Stimulated activated naive CD8-positive, alpha-beta T cell treated with anti-CD3 and anti-CD28 coated beads, Interleukin-15, Interleukin-2, amounts not matched to agents 100 U/mL and 50 U/mL, for 24 hours (primary cell): ENCODE results near the gene LCTL.
"Not testable (repeated sequence)": the region's sequence is repeated elsewhere in the genome, so short reads cannot be mapped to it uniquely, and the experiment has no call there.

Experiments
- ATAC-seq: fragments of 150-1000 bp; cut with Tn5 transposase; one replicate; pipeline ENCODE4 v1.10.0; 2021
- DNase-seq: peaks from one replicate; pipeline ENCODE4 v3.0.0; 2021

The LCTL gene

DNA sequence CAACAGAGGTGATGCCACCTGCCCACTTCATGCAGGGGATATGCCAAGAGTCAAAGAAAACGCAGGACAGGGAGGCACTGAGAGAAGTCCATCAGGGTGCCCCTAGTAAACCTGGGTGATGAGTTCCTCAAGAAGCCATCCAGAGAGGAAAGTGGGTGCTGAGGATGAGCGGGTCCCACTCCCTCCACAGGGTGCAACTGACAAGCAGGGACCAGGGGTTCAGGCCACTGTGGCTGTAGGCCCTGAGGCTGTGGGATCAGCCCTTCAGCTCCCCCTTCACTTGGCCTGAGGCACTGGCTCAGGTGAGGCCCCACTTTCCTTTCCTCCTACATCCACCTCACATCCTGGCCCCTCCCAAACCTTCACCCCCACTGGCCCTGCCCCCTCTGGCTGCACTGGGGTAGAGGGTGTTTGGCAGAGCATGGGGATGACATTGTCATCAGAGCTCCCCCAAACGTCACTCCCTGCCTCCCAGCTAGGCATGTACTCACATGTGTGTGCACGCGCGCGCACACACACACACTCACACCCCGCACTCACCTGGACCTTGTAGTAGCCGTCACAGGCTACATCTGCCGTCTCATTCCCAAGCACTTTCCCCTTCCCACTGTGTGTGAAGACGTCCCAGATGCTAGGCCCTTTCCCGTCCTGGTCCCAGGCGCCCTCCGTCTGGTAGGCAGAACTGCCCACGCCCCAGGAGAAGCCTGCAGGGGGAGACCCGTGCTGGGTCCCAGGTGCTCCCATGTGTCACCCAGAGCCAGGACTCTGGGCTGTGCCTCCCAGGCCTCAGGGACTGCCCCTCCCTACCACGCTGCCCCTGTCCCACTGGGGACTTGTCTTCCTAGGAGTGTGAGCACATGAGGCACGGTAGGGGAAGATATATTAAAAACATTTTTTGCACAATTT is 1.4 kb downstream of the LCTL start:
- DNase-seq, result no peak
- ATAC-seq, result no peak

- ATAC-seq (no peak), DNase-seq (no peak)
These were observed 2.2 kb downstream of the LCTL start for GRCh38 chr15:66563566-66564110.

DNA sequence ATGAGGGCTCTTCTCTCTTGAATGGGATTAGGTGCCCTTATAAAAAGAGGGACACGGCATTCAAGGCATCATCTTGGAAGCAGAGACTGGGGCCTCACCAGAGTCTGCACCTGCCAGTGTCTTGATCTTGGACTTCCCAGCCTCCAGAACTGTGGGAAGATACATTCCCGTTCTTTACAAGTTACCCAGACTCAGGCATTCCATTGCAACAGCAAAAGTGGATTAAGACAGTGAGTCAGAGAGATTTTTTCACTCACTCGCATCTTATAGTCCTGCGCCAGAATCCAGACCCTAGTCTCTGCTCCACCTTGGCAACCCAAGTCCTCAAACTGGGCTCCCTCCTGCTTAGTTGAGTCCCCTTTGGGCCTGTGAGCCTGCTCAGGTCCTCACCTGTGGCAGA is 2.7 kb downstream of the LCTL start:
- no peak for DNase-seq
- no peak for ATAC-seq

- no peak for ATAC-seq
These were observed 4.8 kb downstream of the LCTL start for GRCh38 chr15:66560856-66561525.

GRCh38 chr15:66558271-66558670 is 7.5 kb downstream of the LCTL start:
- ATAC-seq, result no peak
- no peak for DNase-seq

More at GRCh38 chr15:66560856-66561525, 4.8 kb downstream of the LCTL start:
- DNase-seq, result no peak

GRCh38 chr15:66555685-66556084 is 10.1 kb downstream of the LCTL start:
- no peak for ATAC-seq
- DNase-seq, result no peak

DNA sequence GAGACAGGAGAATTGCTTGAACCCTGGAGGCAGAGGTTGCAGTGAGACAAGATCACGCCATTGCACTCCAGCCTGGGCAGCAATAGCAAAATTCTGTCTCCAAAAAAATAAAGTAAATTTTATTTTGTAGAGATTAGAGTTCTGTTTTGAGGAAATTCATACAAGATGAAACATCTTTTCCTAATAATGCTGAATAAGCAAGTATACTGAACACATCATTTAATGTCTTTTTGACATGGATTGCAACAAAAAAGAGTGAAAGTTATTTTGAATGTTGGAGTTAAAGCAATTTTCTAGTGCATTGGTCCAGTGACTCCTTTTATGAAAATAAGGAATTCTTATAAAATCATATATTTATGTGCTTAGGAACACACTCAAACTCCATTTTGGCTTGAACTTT is 20.5 kb downstream of the LCTL start:
- ATAC-seq, result no peak
- DNase-seq, result no peak

- ATAC-seq (no peak), DNase-seq (no peak)
These were observed 22.9 kb downstream of the LCTL start for GRCh38 chr15:66542896-66543295.

GRCh38 chr15:66535056-66535455 is 30.7 kb downstream of the LCTL start:
- ATAC-seq, result no peak
- no peak for DNase-seq

GRCh38 chr15:66524838-66525237 is 41.0 kb downstream of the LCTL start:
- ATAC-seq (no peak), DNase-seq (no peak)

- no peak for ATAC-seq
- no peak for DNase-seq
These were observed 41.9 kb downstream of the LCTL start for GRCh38 chr15:66523926-66524325.

DNA sequence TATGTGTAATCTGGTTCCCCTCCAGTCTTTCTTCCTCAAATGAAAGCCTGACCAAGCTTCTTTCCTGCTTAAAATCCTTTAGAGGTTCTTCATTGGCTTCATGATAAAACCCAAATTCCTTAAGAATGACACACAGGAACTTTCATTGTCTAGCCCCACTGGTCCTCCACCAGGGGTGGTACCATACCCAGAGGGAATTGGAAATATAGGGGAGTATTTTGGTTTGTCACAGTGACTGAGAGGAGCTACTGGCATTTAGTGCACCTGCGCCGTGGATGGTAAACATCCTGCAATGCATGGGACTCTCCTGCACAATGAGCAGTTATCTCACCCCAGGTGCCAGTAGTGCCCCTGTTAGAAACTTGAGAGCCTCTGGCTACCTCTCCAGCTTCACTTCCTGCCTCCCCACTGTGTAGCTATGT is 49.9 kb downstream of the LCTL start:
- ATAC-seq, result no peak
- DNase-seq, result no peak

GRCh38 chr15:66514586-66514985 is 51.2 kb downstream of the LCTL start:
- DNase-seq (no peak), ATAC-seq (no peak)

DNA sequence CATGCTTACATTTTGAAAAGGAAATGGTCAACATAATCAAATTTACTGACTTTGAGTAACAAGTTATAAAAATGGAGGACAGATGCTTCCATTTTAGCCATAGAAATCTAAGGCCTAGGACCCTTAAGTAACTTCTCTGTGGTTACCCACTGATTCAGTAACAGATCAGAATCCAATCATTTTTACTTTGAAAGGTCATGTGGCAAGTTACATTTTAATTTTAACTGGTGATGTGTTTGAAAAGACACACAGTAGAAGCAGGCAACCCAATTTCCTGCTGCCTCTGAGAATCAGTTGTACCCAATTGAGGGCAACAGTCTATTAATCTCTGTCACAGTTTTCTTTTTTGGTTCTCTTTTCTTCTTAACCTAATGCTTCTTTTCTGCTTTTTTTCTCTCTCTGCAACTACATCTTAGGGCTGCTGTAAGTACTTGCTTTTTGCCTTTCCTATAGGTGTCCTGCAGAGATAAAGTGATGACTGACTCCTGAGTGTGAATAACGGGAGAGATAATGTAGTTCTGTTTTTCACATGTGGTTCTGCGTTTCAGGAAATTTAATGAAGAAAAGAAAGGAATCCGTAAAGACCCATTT is 57.4 kb downstream of the LCTL start:
- no peak for DNase-seq
- ATAC-seq, result no peak

DNA sequence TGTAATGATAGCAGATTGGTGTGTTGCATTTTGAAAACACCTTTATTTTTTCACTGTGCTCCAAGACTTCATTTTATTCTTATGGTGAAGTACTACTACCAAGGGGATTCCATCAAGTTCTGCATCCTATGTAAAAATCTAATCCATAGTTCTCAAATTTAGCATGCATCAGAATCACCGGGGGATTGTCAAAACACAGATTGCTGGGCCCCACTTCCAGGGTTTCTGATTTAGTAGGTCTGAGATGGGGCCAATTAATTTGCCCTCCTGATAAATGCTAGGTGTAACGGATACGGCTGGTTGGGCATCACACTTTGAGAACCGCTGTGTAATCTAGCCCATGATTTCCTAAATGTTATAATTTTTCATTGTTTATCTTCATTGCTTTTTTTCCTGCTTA is 60.0 kb downstream of the LCTL start:
- DNase-seq (no peak), ATAC-seq (no peak)

DNA sequence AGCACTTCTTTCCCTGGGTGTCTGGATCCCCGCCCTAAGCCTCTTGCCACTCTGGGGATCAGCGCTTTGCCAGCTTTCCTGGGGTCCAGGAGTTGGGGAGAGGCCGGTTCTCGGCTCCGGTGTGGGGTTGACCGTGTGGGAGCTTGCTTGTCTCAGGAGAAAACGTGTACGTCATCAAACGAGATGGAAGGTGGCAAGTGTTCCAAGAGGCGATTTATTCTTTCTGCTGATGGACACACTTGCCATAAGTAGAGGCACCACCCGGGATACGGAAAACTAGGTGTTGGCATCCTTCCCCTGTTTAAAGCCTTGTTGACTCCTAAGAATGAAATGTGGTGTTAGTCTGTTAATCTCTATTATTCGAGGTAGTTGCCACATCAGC is 60.4 kb downstream of the LCTL start:
- DNase-seq, result no peak
- ATAC-seq, result no peak

DNA sequence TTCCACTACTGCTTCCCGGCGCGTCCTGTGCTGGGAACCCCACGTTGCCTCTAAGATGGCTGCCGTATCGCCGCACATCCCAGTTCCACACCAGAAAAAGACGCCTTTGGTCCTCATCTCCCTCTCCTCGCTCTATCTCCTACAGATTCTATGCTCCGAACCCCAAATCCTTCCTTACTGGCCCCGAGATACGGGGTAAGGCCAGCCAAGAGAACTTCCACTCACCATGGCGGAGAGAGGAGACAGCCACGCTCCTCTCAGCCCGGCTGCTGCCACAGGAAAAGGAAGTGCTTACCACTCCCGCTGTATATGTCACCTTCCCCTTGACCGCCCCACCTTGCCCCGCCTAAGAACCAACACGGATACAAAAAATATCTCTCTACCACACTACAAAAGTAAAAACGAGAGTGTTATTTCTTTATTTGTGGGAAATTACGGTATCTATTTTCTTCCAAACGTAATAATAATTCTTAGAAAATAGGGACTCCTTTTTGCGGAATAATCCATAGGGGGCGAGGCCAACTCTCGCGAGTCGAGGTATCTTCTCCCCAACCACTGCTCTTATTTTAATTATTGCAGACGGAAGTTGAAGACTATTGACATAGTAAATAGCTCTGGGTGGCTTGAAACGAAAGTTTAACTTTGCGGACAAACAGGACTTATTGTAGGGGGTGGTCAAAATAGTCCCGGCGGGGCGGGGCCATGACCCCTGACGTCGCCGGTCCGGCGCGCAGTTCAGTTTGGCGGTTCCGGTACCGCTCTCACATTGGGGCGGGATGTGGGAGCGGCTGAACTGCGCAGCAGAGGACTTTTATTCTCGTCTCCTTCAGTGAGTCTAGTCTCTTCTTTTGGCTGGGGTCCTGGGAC is 61.0 kb downstream of the LCTL start, which contains the start of the genes RPL4 and ZWILCH:
RPL4 (minus strand) TSS at position 293 of the 867 bp plus-strand sequence; CDS start at position 228, 65 bp downstream.
ZWILCH (plus strand) TSS at position 764 of the 867 bp plus-strand sequence; CDS start at position 777, 13 bp downstream.
- ATAC-seq (peak; percentile 85), DNase-seq (peak; percentile 81)

- DNase-seq (no peak), ATAC-seq (no peak)
These were observed 61.8 kb downstream of the LCTL start for GRCh38 chr15:66503780-66504562.

DNA sequence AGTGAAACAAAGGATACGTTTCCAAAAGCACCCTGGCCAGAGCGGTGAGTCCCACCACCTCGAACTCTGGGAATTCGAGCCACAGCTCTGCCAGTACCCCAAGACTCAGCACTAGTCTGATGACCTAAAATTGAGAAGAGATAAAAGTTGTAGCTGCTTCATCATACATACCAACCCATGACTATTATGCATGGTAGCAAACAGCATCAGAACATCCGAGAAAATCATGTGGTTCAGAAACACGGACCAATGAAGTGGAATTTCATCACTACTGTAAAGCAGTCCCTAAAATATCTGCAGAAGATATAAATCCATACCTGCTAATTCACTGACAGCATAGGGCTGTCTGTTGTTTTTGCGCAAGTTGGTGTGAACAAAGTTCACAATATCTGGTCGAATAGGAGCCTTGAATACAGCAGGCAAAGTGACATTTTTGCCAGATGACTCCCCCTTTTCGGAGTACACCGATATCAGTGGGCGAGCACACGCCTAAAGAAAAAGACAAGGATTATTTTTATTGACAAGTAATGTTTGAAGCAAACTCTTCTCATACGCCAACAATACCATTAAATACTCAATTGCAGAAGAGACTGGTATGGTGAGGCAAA is 62.7 kb downstream of the LCTL start:
- not testable (repeated sequence) for ATAC-seq, DNase-seq

- ATAC-seq, result no peak
- DNase-seq, result no peak
These were observed 63.3 kb downstream of the LCTL start for GRCh38 chr15:66502491-66502890.
